Right renal cortex interstitium (tissue), 3 donors: ENCODE results near the gene CYP8B1. TPM values are rescaled to one million over a fixed set of nuclear protein-coding genes. Genes with fewer than 3 reads are reported as not detected.

Experiments used
- DNase-seq, 3 donors: peaks; one replicate each; pipeline ENCODE4 v3.0.0-alpha.2; 2013; ENCODE audit warnings: low read depth in 3 of 3, low spot score in 2 of 3
- polyA plus RNA-seq, 3 donors: library from polyadenylated mRNA; unstranded; fragments of 120-200 nt; gene quantifications; one replicate each; pipeline ENCODE4 v1.2.1, GENCODE V29; 2013; ENCODE audit not compliant: insufficient read length in 3 of 3

Gene CYP8B1, protein sequence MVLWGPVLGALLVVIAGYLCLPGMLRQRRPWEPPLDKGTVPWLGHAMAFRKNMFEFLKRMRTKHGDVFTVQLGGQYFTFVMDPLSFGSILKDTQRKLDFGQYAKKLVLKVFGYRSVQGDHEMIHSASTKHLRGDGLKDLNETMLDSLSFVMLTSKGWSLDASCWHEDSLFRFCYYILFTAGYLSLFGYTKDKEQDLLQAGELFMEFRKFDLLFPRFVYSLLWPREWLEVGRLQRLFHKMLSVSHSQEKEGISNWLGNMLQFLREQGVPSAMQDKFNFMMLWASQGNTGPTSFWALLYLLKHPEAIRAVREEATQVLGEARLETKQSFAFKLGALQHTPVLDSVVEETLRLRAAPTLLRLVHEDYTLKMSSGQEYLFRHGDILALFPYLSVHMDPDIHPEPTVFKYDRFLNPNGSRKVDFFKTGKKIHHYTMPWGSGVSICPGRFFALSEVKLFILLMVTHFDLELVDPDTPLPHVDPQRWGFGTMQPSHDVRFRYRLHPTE
- polyA plus RNA-seq = under 1 TPM; 0.67 to 0.87 (median 0.83) TPM

DNA sequence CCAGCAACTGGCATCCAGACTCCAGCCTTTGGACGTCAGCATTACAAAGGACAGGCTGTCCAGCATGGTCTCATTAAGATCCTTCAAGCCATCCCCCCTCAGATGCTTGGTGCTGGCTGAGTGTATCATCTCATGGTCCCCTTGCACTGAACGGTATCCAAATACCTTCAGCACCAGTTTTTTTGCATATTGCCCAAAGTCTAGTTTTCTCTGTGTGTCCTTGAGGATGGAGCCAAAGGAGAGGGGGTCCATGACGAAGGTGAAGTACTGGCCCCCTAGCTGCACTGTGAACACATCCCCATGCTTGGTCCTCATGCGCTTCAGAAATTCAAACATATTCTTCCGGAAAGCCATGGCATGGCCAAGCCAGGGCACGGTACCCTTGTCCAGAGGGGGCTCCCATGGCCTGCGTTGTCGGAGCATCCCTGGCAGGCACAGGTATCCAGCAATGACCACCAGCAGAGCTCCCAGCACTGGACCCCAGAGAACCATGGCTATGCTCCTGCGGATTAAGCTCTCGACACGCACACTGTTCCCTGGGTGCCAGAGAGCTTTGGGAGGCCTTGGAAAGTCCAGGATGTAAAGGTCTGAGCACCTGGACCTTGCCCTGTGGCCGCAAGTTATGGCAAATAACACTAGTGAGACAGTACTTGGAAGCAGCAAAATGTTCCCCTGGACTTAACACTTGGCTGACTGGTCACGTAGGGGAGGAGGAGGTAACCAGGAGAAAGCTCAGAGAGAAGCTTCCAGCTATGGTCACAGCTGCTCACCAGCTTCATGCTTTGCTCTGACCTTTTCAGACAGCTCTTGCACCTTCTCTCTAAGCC, at the start of gene CYP8B1:
CYP8B1 (minus strand) TSS at position 555 of the 827 bp plus-strand sequence; CDS start at position 492, 63 bp downstream.
- DNase-seq = no peak

DNA sequence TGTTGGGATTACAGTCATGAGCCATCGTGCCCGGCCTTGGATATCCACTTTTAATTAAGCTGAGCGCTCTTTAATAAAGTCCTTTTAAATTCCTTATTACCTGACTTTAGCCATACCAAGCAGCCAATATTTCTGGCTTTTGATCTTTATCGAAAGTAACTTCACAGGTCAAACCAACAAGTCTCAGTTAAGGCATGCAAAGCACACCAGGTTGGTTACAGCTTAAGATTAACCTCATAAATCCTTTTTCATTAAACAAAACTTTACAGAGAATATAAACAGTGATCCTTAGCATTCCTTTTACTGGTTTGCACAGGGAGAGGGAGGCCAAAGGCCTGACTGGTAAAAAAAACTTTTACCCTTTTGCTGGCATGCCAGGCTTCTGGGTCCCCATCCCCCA, 47.9 kb upstream of the CYP8B1 start:
- no peak for DNase-seq

DNA sequence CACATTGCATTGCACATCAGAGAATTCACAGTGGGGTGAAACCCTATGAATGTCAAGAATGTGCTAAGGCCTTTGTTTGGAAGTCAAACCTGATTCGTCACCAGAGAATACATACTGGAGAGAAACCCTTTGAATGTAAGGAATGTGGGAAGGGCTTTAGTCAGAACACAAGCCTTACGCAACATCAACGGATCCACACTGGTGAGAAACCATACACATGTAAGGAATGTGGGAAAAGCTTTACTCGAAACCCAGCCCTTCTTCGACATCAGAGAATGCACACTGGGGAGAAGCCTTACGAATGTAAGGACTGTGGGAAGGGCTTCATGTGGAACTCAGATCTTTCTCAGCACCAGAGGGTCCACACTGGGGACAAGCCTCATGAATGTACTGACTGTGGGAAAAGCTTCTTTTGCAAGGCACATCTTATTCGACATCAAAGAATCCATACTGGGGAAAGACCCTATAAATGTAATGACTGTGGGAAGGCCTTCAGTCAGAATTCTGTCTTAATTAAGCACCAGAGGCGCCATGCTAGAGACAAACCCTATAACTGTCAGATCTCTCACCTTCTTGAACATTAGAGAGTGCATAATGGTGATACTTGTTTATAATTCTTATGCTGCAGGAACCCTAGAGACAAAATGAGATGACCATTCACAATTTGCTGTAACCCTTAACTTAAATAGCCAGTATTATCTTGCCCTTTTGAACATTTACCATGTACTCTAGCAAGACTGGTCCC, 39.3 kb upstream of the CYP8B1 start:
- DNase-seq = no peak

DNA sequence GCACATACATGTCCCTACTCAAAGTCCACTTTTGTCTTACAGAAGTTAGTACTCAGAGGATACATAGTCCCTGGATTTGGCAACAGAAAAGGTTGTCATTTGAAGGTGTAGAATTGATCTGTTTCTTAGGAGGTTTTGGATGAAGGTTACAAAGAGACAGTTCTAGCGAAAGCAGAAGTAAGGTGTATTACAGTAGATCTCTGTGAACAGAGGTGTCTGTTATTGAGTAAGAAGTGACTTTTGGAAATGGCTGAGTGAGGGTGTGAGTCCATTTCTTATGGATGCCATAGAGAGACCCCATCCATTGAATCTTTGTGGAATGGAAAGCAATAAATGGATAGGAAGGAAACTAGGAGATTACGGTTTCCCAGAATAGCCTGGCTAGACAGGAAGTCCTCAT, 35.9 kb upstream of the CYP8B1 start:
- no peak for DNase-seq

DNA sequence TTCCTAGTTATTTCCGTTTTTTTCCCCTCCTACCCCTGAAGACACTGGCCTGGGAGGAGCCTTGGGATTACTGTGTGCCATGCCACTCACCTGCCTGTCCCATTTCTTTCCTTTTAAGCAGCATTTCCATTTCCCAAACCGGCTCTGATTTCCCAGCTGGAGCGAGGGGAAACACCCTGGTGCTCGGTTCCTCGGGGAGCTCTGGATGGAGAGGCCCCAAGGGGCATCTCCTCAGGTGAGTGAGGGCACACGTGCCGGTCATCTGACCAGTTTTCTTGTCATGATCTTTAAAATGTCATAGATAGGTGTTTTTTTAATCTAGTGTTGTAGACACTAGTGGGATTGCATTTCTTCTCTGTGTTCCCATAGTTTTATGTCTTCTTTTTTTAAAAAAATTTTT, 33.0 kb upstream of the CYP8B1 start:
- DNase-seq = no peak

DNA sequence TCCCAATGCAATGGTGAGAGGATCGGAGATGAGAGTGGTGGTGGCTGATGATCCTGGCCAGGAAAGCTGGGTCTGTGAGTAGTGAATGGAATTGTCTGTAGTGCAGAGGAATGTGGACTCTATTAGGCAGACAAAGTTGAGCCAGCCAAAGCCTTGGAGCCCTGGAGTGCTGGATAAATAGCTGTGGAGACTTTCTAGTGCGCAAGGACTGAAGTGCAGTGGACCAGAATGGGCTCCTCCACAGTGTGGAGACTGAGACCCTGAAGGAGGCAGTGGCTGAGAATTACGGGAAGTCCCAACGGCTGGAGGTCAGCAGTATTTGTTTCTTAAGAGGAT, 31.1 kb upstream of the CYP8B1 start:
- no peak for DNase-seq

DNA sequence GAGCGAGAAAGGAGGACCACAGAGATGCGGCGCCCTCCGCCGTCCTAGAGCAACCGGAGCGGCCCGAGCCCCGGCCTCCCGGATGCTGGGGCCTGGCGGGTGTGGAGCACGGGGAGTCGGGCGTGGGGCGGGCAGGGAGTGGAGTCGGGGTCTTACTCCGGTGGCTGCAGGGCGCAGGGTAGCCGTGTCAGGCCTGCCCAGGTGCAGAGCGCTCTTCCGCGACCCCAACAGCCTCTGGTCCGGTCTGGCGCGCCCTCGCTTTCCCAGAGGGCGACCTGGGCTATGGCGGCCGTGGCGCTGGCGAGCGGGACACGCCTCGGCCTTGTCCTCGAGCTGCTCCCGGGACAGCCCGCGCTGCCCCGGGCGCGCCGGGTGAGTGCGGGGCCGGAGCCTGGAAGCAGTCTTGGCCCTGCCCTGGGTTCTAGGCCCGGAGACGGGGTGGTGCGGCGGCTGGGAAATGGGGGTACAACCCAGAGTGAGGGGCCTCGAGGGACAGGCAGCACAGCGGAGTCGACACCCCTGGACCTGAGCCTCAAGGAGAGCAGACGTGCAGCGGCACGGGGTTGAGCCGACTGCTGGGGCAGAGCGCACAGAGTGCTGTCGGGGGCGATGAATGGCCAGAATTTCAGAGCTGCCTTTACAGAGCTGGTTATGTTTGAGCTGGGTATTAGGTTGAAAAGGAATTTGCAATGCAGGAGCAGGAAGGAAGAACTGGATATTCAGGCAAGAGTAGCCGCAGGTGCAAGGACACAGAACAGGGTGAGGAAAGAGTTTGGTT, 30.6 kb upstream of the CYP8B1 start, which contains the start of gene ZNF662:
ZNF662 (plus strand) TSS at position 73 of the 778 bp plus-strand sequence. CDS start 1,973 bp downstream, outside the sequence.
- DNase-seq = peak in 2 of 3 donors; percentile 26 to 42

DNA sequence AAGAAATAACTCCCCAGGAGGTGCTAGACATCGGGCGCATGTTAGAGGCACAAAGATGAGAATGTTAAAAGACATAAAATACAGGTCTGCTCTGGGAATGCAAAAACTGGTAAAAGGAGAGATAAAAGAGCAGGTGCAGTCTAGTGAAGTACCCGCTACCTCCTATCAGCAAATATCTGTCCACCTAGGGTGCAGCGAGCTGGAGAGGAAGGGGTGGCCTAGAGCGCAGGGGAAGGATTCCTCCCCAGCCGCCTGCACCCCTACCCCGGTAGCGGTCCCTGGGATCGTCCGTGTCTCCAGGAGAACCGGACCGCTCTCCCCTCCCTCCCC, 30.0 kb upstream of the CYP8B1 start:
- DNase-seq = peak in 1 of 3 donors; percentile 52

DNA sequence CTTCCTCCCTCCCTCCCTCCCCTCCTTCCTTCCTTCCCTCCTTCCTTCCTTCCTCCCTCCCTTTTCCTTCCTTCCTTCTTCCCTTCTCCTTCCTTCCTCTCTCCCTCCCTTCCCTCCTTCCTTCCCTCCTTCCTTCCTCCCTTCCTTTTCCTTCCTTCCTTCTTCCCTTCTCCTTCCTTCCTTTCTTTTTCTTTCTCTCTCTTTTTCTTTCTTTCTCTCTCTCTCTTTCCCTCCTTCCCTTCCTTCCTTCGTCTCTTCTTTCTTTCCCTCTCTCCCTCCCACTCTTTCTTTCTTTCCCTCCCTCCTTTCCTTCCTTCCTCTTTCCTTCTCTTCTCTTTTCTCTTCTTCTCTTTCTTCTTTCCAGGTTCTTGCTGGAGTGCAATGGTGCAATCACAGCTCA, 28.4 kb upstream of the CYP8B1 start:
- no peak for DNase-seq

DNA sequence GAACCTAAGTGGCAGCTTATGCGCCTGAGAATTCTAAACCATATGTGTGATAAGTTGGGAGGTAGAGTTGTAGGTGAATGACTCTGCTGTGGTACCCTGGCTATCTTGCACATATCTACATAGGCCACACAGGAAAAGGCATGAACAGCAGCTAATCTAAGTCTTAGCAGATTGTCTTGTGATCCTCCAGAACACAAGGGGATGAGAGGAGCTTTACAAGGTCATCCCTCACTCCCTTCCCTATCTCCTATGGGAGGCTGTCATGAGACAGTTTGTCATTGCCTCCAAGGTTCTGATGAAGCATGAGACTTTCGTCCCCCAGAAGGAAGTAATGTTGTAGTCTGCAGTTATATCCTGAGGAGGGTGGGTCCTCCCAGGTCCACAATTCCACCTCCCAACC, 26.6 kb upstream of the CYP8B1 start:
- DNase-seq = no peak

DNA sequence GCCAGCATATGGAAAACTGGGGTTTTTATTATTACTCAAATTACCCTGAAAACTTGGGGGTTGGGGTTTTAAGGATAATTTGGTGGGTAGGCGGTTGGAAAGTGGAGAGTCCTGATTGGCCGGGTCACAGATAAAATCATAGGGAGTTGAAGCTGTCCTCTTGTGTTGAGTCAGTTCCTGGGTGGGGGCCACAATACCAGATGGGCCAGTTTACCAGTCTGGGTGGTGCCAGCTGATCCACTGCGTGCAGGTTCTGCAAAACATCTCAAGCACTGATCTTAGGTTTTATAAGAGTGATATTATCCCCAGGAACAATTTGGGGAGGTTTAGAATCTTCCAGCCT, 25.4 kb upstream of the CYP8B1 start:
- DNase-seq = no peak

DNA sequence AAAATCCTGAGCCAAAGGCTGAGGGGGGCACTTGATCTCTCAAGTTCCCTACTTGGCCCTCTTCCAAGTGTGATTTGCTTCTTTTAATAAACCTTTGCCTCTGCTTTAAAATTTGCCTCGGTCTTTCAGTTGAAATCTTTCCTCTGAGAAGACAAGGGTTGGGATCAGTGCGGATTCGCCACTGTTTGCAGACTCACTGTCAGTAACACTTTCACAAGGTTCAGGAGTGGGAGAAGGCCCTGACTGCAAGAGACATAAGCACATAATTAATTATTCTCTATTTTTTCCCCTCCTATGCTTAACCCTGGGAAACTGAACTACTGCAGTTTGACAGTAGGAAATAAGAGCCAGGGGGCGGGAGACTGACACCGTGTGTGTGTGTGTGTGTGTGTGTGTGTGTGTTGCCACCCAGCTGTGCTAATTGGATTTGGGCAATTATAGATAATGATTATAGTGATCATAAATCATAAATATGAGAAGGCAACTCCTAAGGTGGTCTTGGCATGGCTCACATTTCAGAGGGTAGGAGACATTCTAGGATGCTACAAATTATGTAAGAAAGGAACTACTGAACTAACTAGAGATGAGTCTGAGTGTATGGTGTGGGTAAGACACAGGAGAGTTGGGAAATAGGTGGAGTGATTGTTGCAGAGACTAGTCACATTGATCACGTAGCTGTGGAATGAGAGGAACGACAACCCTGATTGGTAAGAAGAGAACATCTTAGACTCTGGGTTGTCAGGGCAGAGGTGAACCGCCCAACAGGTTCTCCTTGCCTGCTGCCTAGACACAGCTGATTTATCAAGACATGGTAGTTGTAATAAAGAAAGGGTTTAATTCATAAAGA, 24.8 kb upstream of the CYP8B1 start:
- DNase-seq = no peak

DNA sequence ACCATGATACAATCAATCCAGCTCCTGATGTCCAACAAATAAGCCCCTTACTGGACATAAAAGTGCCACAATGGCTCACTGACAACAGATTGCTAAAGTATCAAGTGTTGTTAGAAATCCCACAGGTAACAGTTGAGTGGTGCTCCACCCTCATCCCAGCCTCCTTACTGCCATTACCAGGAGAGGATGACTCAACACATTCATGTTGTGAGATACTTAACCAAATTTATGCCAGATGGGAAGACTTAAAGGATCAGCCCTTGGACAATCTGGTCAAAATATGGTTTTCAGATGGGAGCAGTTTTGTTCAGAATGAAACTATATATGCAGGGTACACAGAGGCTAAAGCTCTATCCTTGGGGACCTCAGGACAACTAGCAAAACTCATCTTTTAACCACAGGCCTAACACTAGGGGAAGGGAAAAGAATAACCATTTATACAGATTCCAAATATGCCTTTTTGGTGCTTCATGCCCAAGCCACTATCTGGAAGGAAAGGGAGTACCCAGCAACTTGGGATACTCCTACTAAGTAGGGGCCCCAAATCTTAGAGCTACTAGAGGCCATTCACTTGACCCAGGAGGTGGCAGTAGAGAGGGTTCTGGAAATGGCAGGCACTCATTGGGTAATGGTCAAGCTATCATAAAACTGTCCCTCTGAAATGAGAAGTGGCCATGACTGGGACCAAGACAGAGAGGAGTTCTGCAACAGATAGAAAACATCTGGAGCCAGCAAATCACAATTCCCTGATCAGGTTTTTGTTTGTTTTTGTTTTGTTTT, 23.4 kb upstream of the CYP8B1 start:
- no peak for DNase-seq

DNA sequence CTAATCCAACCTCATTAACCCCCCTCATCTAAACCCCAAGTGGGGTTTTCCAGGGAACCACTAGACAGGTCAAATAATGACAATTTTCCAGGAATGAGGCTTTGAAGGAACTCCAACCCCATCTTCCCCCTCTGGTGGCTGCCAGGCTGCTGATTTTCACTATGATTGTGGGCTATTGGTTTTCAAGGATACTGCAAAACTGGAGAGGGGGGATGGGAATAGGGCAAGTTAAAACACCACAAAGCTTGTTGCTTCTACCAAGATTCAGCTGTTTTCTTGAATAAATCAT, 19.8 kb upstream of the CYP8B1 start:
- DNase-seq = no peak

DNA sequence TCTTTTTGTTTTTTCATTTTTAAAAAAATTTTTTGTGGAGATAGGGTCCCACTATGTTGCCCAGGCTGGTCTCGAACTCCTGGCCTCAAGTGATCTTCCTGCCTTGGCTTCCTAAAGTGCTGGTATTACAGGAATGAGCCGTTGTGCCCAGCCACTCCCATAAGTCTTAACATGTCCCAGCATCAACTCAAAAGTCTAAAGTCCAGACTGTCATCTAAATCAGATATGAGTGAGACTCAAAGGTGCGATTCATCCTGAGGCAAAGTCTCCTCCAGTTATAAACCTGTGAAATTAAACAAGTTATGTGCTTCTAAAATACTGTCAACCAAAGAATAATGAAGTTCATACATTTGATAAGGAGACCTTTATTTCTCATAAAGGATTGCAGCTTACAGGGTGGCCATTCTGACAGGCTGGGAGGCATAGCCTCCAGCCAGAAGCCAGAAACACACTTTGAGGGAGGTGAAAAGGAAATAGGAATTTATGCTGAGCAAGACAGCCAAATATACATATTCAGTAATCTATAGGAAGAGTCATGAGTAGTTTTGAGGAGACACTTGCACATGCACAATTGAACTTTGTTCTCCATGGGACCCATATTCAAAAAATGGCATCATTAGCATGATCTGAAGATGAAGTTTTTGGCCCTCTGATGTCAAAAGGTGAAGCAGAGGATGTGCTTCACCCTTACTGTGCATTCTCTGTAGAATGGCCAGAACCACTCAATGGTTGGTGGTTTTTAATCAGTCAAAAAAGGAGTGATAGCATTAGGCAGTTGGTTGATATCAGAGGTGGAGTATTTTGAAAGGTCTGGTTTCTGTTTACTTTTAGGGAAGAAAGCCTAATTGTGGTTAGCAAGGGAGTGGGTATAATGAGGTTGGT, 19.3 kb upstream of the CYP8B1 start:
- DNase-seq = no peak

DNA sequence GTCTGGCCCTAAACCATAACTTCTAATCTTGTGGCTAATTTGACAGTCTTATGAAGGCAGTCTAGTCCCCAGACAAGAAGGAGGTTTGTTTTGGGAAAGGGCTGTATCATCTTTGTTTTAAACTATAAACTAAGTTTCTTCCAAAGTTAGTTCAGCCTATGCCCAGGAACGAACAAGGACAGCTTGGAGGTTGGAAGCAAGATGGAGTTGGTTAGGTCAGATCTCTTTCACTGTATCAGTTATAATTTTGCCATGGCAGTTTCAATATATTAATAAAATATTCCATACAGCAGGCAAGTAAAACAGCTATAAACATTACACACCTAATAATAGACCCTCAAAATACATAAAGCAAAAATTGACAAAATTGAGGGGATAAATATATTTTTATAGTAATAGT, 17.1 kb upstream of the CYP8B1 start:
- no peak for DNase-seq

DNA sequence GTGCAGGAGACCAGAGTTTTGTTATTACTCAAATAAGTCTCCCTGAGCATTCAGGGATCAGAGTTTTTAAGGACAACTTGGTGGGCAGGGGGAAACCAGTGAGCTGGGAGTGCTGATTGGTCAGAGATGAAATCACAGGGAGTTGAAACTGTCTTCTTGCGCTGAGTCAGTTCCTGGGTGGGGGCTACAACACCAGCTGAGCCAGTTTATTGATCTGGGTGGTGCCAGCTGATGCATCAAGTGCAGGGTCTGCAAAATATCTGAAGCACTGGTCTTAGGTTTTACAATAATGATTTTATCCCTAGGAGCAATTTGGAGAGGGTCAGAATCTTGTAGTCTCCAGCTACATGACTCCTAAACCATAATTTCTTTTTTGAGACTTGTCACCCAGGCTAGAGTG, 16.5 kb upstream of the CYP8B1 start:
- DNase-seq = no peak

DNA sequence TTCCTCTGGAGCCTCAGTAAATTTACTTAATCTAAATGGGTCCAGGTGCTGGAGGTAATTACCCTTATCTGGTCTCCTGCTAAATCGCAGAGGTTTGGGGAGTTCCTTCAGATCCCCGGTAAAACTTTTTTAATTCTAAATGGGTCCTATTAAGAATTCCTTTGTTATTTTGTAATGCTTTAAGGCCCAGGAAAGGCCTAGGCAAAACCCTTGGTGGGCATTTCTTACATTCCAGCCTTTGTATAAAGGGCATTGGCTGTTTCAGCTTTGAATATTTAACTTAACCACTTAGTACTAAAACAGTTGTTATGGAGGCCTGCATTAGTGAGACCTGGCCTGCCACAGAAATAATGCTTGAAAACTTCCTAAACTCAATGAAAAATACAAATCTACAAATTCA, 15.4 kb upstream of the CYP8B1 start:
- DNase-seq = no peak
